GM19043 (cell line): ENCODE data around the gene PGPEP1.

Experiments
- ATAC-seq: cut with Tn5 transposase; IDR thresholded peaks from one replicate; pipeline ENCODE4 v1.9.1; 2021; ENCODE audit warnings: low read depth; ENCODE audit not compliant: unreplicated experiment

Gene PGPEP1

DNA sequence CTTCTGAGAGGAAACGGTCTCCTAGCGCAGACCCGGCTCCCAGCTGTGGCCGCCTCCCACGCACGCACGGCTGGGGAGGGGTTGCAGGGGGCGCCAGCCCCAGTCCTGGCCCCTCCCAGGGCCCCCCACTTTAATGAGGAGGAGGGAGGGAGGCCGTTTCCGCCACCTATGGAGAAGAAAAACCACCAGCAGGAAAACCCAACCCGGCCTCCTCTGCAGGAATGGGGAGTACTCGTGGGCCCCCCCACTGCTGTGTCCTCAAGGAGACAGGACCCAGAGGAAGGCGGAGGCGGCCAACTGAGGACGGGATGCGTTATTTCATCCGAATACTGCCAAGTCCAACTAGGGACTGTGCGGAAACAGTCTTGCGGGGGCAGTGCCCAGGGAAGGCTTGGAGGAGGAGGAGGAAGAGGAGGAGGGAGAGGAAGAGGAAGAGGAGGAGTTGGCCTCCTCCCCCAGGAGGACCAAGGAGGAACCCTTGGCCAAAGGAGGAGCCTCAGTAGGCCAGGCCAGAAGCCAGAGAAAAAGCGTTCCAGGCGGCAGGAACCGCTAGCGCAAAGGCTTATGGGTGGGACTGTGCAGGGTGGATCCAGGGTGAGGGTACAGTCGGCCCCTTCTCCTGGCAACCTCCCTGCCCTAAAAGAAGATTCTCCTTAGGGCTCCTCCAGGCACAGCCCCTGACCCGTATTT is 74.9 kb downstream of the PGPEP1 start:
- no peak for ATAC-seq

GRCh38 chr19:18416778-18417249 is 76.4 kb downstream of the PGPEP1 start:
- no peak for ATAC-seq

DNA sequence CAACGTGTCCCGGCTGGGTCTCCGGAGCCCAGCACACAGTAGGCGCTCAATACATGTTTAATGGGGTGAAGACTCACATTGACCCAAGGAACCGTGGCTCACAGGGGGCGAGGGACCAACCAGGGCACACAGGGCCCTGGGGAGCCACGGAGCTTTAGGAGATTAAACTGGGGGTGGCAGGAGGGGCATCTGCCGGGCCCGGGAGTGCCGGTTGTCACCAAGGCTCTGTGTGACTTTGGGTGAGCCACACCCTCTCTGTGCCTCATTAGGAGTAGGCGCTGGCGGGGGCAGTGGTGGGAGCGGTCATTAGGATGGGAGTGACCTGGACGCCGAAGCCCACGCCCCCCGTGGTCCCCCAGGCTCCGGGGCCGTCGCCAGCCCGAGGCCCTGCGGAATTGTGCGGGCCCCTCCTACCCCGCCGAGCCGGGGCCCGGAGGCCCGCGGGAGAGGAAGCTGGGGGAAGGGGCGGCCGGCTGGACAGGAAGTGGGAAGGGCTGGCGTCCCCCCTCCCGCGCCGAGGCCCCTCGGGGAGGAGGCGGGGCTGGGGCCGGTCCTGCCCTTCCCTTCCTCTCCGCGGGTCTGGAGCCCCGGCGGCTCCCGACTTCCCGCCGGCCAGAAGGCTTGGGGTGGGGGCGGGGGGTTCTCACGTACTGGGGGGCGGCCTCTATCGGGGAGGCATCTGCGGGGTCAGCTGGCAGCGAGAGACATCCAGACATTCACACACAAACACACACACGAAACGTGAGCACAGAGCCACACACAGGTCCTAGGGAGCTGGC is 77.0 kb downstream of the PGPEP1 start:
- no peak for ATAC-seq

DNA sequence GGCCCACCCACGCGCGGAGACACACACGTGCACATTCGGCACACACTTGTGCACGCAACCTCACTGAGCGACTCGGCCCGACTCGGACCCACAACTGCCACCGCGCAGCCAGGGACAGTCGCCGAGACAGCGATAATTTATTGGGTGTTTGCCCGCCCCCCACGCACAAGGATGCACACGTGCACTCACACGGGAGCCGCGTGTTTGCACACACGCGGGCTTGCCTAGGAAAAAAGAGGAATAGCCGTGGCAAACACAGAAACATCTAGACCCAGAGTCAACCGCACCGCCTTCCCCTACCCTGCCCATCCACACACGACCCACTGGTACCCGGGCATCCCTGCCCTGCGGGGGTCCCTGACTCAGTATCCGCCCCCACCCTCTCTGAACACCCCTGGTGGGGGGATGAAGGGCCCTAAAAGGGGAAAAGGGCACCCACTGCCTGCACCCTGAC is 77.7 kb downstream of the PGPEP1 start:
- ATAC-seq: no peak

DNA sequence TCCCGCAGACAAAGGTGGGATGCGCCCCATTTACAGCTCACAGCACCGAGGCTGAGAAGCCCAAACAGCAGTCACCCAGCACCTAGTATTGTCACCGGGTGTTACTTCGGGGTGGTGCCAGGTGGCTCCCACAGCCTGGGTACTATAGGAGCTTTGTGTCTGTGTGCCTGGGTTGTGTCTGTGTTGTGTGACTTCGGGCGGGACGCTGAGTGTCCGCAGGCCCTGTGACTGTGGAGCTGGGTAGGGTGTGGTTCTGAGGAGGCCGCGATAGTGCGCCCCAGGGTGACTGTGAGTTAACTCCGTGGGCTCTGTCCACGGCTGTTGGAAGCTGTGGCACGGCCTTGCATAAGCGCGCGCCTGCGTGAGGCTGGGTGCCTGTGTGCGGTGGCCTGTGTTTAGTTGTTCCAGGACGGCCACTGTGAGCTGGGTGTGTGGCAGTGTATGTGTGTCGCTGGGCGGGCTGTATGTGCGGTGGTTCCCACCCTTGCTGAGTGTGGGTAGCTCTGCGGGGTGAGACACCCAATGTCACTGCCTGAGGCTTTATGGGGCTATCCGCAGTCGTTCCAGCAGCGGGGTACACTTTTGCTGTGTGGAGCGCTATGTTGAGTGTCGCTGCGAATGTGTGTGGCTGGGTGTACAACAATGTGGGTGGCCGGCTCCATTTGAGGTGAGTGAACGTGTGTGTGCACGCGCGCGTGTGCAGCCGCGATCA is 78.2 kb downstream of the PGPEP1 start:
- ATAC-seq: no peak

DNA sequence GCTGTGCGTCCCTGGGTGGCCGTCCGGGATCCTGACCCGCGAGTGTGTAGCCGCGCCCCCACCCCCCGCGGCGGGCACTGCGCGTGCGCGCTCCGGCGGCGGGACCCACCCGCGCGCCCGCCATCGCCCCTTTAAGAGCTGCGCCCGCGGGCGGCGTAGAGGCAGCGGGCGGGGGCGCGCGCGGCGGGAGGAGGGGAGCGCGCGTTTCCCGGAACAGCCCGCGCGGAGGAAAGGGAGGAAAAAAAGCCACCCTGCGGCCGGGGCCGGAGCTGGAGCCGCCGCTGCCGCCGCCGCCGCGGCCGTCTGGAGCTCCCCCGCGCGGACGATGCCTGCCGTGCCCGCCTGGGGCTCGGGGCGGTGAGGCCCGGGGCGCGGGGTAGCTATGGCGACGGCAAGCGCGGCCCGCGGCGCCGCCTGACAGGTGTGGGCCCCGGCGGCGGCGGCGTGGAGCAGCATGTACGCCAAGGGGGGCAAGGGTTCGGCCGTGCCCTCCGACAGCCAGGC is 78.8 kb downstream of the PGPEP1 start, which contains the start of gene SSBP4:
TSS of gene SSBP4 (plus strand) at position 204 of the 504 bp plus-strand sequence. CDS start at position 455, 251 bp downstream.
- ATAC-seq: no peak
